ENCODE measurements around the gene RANBP17. TPM values are rescaled to one million over a fixed set of nuclear protein-coding genes. Genes with fewer than 3 reads are reported as not detected.

RANBP17 gene
- total RNA-seq, 1 donor from 2014 or later = 22.0 TPM

- Mint-ChIP-seq H3K4me1 (ENCODE audit: unreplicated experiment) (no peaks in the 10 kb centered on the region), H3K27me3 (peaks cover 48% of the 10 kb centered on the region), H3K4me3 (peak overlapping the region; percentile 69), H3K27ac (peak overlapping the region; percentile 58), H3K36me3 (no peaks in the 10 kb centered on the region), H3K9me3 (no peaks in the 10 kb centered on the region)
- no peak for DNase-seq (ENCODE audit: extremely low spot score, unreplicated experiment)
- TF ChIP-seq, protein P1, sequence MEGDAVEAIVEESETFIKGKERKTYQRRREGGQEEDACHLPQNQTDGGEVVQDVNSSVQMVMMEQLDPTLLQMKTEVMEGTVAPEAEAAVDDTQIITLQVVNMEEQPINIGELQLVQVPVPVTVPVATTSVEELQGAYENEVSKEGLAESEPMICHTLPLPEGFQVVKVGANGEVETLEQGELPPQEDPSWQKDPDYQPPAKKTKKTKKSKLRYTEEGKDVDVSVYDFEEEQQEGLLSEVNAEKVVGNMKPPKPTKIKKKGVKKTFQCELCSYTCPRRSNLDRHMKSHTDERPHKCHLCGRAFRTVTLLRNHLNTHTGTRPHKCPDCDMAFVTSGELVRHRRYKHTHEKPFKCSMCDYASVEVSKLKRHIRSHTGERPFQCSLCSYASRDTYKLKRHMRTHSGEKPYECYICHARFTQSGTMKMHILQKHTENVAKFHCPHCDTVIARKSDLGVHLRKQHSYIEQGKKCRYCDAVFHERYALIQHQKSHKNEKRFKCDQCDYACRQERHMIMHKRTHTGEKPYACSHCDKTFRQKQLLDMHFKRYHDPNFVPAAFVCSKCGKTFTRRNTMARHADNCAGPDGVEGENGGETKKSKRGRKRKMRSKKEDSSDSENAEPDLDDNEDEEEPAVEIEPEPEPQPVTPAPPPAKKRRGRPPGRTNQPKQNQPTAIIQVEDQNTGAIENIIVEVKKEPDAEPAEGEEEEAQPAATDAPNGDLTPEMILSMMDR (conservative IDR thresholded peaks at IDR 0.05) = peak; percentile 67
These were observed 474.8 kb downstream of the RANBP17 start for GRCh38 chr5:171336521-171337209.

DNA sequence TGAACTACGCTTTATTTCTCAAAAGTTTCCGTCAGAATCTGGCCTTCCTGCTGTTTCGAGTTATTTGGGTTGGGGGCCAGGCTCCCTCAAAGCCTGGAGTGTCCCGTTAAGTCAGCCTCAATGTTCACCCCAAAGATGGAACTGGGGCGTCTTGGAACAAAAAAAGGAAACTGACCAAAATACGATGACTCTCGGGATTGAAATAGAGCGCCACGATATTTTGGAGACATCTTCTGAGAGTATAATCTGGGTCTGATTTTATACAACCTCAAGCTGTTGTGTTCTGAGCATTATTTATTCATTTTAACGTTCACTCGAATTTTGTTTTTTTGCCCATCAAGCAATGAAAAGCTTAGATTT lies 475.4 kb downstream of the RANBP17 start:
- H3K27me3 Mint-ChIP-seq = peaks cover 43% of the 10 kb centered on the region

DNA sequence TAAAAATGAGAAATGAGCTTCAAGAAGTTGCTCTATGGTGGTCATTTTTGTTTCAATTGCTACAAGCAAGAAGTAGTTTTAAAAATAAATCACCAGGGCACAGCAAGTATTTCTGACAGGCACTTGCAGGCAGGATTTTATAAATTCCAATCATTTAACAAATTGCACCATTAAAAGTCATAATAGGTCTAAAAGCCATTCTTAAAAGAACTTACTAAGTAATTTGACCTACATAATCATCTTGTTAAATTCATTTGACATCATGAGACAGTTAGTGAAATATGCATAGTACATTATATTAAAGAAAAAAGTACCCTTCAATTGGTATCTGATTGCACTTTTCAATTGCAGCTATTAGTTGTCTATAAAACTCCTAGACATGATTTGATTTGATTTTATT lies 478.2 kb downstream of the RANBP17 start:
- H3K27ac Mint-ChIP-seq = no peak overlapping the region
- H3K27me3 Mint-ChIP-seq = peaks cover 37% of the 10 kb centered on the region
- DNase-seq (ENCODE audit: extremely low spot score, unreplicated experiment) = no peak
- H3K36me3 Mint-ChIP-seq = no peaks in the 10 kb centered on the region
- no peaks in the 10 kb centered on the region for H3K9me3 Mint-ChIP-seq
- no peak overlapping the region for H3K4me3 Mint-ChIP-seq
- TF ChIP-seq, protein P1 (conservative IDR thresholded peaks at IDR 0.05) = no peak
- H3K4me1 Mint-ChIP-seq (ENCODE audit: unreplicated experiment) = peaks cover 4% of the 10 kb centered on the region

More for the DNA sequence above, 475.4 kb downstream of the RANBP17 start:
- Mint-ChIP-seq H3K9me3 (no peaks in the 10 kb centered on the region), H3K4me1 (ENCODE audit: unreplicated experiment) (no peaks in the 10 kb centered on the region), H3K36me3 (no peaks in the 10 kb centered on the region), H3K4me3 (no peak overlapping the region), H3K27ac (no peak overlapping the region)
- DNase-seq (ENCODE audit: extremely low spot score, unreplicated experiment) = no peak
- TF ChIP-seq, protein P1 (conservative IDR thresholded peaks at IDR 0.05) = no peak

DNA sequence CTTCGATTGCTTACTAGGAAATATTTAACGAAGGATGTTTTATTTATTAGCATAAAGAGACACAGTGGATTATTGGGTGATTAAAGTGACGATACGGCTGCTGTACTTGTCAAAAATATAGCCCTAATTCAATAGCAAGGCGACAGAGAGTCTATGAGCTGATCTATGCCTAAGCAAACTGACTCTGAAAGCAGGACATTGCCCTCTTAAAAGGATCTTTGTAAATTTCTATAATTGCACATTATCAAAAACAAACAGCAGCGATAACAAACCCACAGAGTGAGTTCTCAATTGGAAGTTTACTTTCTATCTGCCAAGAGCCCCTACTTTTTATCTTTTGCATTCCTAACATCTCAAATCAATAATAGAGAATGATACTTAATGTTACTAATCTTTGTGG lies 478.7 kb downstream of the RANBP17 start:
- Mint-ChIP-seq H3K4me3 (no peak overlapping the region), H3K36me3 (no peaks in the 10 kb centered on the region), H3K4me1 (ENCODE audit: unreplicated experiment) (peaks cover 4% of the 10 kb centered on the region), H3K27ac (no peak overlapping the region), H3K27me3 (peaks cover 34% of the 10 kb centered on the region), H3K9me3 (no peaks in the 10 kb centered on the region)
- TF ChIP-seq, protein P1 (conservative IDR thresholded peaks at IDR 0.05) = no peak
- DNase-seq (ENCODE audit: extremely low spot score, unreplicated experiment) = no peak

DNA sequence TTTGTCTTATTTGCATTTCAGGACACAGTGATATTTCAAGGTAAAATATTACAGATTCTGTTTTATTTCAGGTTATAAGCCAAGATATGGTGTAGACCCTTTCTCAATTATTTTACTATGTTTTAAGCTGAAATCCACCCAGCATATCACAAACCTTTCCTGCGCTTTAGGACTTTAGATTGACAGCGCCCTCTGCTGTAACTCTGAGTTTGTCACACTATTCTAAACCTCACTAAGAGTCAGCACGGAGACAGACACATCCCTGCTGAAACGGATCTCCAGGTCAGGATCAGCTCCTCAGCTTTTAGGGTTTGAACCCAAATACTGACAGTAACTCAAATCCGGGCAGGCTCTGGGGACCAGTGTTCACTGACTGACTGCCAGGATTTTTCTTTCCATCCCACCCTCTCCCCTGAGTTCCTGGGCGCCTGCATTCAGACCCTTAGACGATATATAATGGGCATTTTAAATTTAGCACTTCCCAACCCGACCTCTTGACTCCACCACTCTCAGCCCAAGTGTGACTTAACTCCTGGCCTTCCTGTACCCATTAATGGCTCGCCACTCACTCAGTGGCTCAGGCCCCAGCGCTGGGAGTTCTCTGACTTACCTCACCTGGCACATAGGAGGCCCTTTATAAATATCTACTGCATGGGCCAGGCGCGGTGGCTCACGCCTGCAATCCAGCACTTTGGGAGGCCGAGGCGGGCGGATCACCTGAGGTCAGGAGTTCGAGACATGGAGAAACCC lies 480.7 kb downstream of the RANBP17 start:
- no peak for DNase-seq (ENCODE audit: extremely low spot score, unreplicated experiment)
- H3K36me3 Mint-ChIP-seq = no peaks in the 10 kb centered on the region
- TF ChIP-seq, protein P1 (conservative IDR thresholded peaks at IDR 0.05) = peak; percentile 87
- peaks cover 4% of the 10 kb centered on the region for H3K4me1 Mint-ChIP-seq (ENCODE audit: unreplicated experiment)
- H3K27ac Mint-ChIP-seq = no peak overlapping the region
- no peaks in the 10 kb centered on the region for H3K9me3 Mint-ChIP-seq
- no peak overlapping the region for H3K4me3 Mint-ChIP-seq
- peaks cover 15% of the 10 kb centered on the region for H3K27me3 Mint-ChIP-seq

Data from type B pancreatic cell (in vitro differentiated cells).